Fibroblast of upper back skin (primary cell): ENCODE data around the gene PPP2R2C.

Experiments used
- DNase-seq: peaks from one replicate; pipeline ENCODE4 v3.0.0-alpha.2; 2013

PPP2R2C gene

GRCh38 chr4:6394671-6395081 lies 77.7 kb downstream of the PPP2R2C start:
- DNase-seq: no peak

DNA sequence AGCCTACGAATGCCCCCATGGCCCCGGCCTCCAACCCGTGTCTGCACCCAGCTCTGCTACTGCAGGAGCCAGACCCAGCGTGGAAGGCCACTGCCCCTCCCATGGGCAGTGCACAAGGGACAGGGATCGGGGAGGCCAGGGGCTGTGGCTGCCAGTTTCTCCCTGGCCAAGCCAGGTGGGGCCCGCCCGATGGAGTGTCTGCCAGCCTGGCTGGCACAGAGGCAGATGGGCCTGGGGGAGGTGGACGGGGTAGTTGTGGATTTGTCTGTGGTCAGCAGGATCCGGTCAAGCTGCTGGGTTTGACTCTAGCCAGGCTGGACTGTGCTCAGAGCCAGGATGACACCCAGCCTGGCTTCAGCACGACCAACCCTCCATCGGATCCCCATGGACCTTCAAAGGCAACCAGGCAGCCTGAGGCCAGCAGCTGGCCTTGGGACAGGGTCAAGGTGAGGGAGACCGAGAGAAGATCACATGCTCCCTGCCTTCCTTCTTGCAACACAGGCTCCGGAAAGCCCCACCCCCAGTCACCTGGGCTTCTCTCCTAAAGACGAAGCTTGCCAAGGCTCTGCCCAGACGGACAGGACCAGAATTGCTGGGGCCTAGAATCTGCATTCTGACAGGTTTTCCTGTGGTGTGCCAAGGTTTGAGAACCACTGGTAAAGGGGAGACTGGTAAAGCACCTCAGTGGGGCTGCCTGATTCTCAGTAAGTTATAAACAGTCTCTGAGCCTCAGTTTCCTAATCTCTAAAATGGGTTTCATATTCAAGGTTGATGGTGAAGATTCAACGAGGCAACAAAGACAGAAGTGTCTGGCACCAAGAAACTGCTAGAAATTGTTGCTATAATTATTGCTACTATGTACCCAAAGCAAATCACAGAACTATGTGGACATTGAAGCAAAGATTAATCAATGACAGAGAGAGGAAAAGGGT lies 78.6 kb downstream of the PPP2R2C start:
- no peak for DNase-seq

- DNase-seq: no peak
Observed at GRCh38 chr4:6393066-6393465, 79.3 kb downstream of the PPP2R2C start.

- no peak for DNase-seq
Observed at GRCh38 chr4:6392407-6392806, 80.0 kb downstream of the PPP2R2C start.

DNA sequence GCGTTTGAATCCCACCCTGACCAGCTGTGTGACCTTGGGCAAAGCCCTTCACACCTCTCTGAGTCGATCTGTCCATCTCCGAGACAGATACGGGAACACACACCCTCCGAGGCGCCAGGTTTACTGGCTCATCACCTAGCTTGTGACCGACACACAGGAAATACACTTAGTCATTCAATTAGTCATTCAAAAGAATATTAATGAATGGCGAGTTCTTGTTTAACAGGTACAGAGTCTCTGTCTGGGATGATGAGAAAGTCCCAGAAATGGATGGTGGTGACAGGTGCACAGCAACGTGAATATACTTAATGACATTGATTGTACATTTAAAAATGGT lies 80.6 kb downstream of the PPP2R2C start:
- no peak for DNase-seq

- DNase-seq: no peak
Observed at GRCh38 chr4:6391186-6391851, 81.1 kb downstream of the PPP2R2C start.

DNA sequence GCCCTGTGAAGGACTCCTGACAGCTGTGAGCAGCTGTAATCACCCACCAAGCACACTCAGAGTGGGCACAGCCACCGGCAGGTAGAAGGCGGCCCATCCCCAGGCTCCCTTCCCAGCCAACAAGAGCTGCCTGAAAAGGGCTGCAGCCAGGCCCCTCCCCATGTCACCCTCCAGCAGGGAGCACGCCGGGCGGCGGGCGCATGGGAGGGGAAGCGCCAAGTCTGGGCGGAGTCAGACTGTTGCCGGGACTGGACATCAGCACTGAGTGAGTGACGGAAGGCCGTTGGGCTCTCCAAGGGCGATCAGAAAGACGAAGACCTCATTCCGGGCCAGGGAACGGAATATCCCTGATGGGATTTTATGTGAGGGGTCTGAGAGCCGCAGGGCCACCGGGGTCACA lies 82.1 kb downstream of the PPP2R2C start:
- DNase-seq: no peak

GRCh38 chr4:6389142-6389825 lies 83.1 kb downstream of the PPP2R2C start:
- DNase-seq: no peak

- DNase-seq: no peak
Observed at GRCh38 chr4:6388713-6389112, 83.7 kb downstream of the PPP2R2C start.

- DNase-seq: no peak
Observed at GRCh38 chr4:6387946-6388345, 84.5 kb downstream of the PPP2R2C start.

DNA sequence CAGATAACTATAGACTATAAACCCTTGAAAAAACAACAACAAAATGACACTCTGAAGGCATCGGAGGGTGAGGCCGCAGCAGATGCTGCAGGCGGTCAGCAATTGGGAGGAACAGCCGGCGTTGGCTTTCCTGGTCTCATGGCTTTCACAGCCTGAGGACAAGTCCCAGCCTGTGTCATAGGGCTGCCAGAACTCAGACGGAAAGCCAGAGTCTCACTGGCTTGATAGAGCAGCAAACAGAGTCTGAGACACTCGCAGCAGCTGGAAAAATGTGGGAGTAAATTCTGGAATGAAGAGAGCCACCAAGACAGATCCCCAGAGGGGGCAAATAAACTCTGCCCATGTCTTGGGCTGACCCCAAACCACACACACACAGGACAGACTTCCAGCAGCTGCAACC lies 86.3 kb downstream of the PPP2R2C start:
- DNase-seq: no peak

- no peak for DNase-seq
Observed at GRCh38 chr4:6385288-6385687, 87.1 kb downstream of the PPP2R2C start.

DNA sequence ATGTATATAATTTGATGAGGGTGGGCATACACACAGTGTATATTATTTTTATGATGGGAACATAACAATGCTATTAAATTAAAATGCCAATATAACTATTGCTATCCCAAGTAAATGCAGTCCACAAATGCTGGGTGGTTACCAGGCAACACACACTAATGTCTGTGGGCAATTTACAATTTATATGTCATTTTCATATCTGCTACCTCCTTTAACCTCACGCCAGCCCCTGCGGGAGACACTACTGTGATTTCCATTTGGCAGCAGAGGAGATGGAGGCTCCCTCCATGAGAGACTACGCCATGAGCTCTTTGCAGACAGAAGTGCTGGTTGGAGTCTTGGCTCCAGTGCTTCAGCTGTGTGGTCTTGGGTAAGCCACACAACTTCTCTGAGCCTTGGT lies 87.9 kb downstream of the PPP2R2C start:
- no peak for DNase-seq

DNA sequence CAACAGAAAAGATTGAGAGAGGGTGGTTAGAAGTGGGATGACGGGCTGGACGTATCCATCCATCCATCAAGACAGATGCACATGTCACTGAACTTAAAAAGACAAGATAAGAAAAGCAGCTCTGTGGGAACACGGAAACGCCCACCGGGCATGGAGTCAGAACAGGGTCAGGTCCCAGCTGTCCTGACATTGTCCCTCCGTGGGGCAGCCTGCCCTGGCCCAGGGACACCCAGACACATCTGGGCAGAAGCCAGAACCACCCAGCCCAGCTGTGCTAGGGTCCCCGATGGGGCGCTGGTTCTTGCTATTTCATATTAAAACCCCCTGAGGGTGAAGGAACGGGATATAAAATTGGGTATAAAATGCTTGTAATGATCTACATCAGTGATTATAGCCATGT lies 88.5 kb downstream of the PPP2R2C start:
- DNase-seq: no peak

- DNase-seq: no peak
Observed at GRCh38 chr4:6383009-6383404, 89.4 kb downstream of the PPP2R2C start.

- DNase-seq: no peak
Observed at GRCh38 chr4:6381571-6382123, 90.8 kb downstream of the PPP2R2C start.

GRCh38 chr4:6380746-6381410 lies 91.5 kb downstream of the PPP2R2C start:
- DNase-seq: no peak

- no peak for DNase-seq
Observed at GRCh38 chr4:6379767-6380745, 92.4 kb downstream of the PPP2R2C start.

- DNase-seq: no peak
Observed at GRCh38 chr4:6378493-6379445, 93.6 kb downstream of the PPP2R2C start.
